Sigmoid colon (tissue), 4 donors: ENCODE results near the gene PLXNB1.

Experiments
- EP300 ChIP-seq, 4 donors: sonication (generic); formaldehyde crosslinking; IDR thresholded peaks; one replicate each; pipeline ENCODE4 v1.6.1; 2017; ENCODE audit warnings: antibody characterized with exemption in 4 of 4
- POLR2A ChIP-seq, 2 donors: fragments of 450-650 bp; IDR thresholded peaks; one replicate each; pipeline ENCODE4 v1.6.1; 2016; ENCODE audit warnings: antibody characterized with exemption in 2 of 2, mild to moderate bottlenecking in 2 of 2, moderate library complexity in 2 of 2

DNA sequence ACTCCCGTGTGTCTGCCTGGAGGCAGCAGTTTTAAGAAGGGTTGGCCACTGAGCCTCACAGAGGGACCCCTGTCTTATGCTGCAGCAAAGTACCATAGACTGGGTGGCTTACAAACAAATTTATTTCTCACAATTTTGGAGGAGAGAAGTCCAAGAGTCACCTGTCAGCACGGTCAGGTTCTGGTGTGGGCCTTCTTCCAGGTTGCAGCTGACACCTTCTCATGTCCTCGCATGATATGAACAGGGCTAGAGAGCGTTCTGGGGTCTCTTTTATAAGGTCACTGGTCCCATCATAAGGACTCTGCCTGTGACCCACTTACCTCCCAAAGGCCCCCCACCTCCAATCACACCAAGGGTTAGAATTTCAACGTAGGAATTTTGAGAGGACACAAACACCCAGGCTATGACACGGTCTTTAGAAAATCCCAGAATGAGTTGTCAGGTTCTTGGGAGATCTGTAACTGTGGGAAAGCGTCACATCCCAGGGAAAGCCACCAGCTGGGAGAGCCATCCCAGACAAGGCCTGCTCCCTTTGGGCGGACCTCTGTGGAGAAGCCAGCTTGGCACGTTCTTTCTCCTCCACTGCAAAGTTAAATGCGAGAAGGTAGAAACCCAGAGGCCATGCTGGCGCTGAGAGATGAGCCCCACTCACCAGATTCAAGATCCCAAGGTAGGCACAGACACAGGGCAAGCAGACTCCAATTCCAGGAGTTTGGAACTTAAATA lies 58.1 kb downstream of the PLXNB1 start, which contains the start of gene FBXW12:
- no peak for TF ChIP-seq POLR2A (IDR thresholded peaks at IDR 0.05)
- TF ChIP-seq EP300 (IDR thresholded peaks at IDR 0.05), result no peak
